ENCODE data around the gene KRTAP10-10. TPM values are rescaled to one million over a fixed set of nuclear protein-coding genes. Genes with fewer than 3 reads are reported as not detected.
"Not testable (repeated sequence)": the region's sequence is repeated elsewhere in the genome, so short reads cannot be mapped to it uniquely, and the experiment has no call there.

KRTAP10-10 gene
- polyA plus RNA-seq, 3 donors, result not detected

DNA sequence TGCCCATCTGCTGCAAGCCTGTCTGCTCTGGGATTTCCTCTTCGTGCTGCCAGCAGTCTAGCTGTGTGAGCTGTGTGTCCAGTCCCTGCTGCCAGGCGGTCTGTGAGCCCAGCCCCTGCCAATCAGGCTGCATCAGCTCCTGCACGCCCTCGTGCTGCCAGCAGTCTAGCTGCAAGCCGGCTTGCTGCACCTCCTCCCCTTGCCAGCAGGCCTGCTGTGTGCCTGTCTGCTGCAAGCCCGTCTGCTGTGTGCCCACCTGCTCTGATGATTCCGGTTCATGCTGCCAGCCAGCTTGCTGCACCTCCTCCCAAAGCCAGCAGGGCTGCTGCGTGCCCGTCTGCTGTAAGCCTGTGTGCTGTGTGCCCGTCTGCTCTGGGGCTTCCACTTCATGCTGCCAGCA is 36.1 kb upstream of the KRTAP10-10 start:
- DNase-seq (ENCODE audit: extremely low read depth in 1 of 11, low read depth in 9 of 11, low spot score in 4 of 11), result not testable (repeated sequence)

GRCh38 chr21:44601596-44602462 is 35.3 kb upstream of the KRTAP10-10 start:
- no peak for DNase-seq (ENCODE audit: extremely low read depth in 1 of 11, low read depth in 9 of 11, low spot score in 4 of 11)

DNA sequence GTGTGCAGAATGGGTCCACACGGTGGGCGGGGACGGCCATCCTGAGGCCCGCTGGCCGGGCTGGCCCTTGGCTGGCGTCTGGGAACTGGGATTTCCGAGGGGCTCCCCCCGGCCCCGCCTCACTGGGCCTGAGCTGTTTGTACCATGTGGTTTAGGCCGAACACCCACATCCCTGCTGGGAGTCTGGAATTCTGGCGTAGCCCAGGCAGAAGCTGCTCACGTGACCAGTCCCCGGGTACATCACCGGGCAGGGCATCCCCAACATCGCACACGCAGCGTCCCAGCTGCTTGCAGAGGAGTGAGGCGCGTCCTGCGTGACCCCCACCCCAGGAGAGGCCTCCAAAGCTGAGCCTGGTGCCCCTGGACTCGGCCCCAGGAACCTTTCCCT is 34.7 kb upstream of the KRTAP10-10 start:
- no peak for DNase-seq (ENCODE audit: extremely low read depth in 1 of 11, low read depth in 9 of 11, low spot score in 4 of 11)

GRCh38 chr21:44603109-44603875 is 33.9 kb upstream of the KRTAP10-10 start:
- DNase-seq (ENCODE audit: extremely low read depth in 1 of 11, low read depth in 9 of 11, low spot score in 4 of 11), result no peak

DNA sequence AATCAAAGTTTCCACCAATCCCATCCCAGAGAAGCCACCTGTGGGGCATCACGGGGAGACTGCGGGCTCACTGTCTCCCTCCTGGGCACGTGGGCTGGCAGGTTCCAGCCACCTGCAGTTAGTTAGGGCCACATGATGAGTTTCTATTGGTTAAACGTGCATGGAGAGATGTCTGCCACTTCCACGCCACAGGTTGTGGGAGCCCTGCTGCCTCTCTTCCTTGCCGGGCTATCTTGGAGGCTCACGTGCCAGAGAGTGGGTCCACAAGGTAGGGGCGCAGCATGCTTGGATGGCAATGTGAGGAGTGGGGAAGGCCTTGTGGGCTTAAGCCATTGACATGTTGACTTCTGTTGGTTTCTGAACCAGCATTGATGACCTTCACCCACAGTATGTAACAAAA is 33.2 kb upstream of the KRTAP10-10 start:
- DNase-seq (ENCODE audit: extremely low read depth in 1 of 11, low read depth in 9 of 11, low spot score in 4 of 11), result no peak

- DNase-seq (ENCODE audit: extremely low read depth in 1 of 11, low read depth in 9 of 11, low spot score in 4 of 11), result no peak
Observed at GRCh38 chr21:44606495-44606894, 30.7 kb upstream of the KRTAP10-10 start.

GRCh38 chr21:44609193-44609592 is 28.0 kb upstream of the KRTAP10-10 start:
- no peak for DNase-seq (ENCODE audit: extremely low read depth in 1 of 11, low read depth in 9 of 11, low spot score in 4 of 11)

GRCh38 chr21:44610157-44610843 is 26.9 kb upstream of the KRTAP10-10 start:
- not testable (repeated sequence) for DNase-seq (ENCODE audit: extremely low read depth in 1 of 11, low read depth in 9 of 11, low spot score in 4 of 11)

- no peak for DNase-seq (ENCODE audit: extremely low read depth in 1 of 11, low read depth in 9 of 11, low spot score in 4 of 11)
Observed at GRCh38 chr21:44611551-44611950, 25.6 kb upstream of the KRTAP10-10 start.

- no peak for DNase-seq (ENCODE audit: extremely low read depth in 1 of 11, low read depth in 9 of 11, low spot score in 4 of 11)
Observed at GRCh38 chr21:44612029-44612486, 25.1 kb upstream of the KRTAP10-10 start, which contains the start of gene KRTAP10-8. Gene KRTAP10-8, plus strand, starts transcription at chr21:44612079. Its CDS starts 22 bp downstream, at chr21:44612101.

- no peak for DNase-seq (ENCODE audit: extremely low read depth in 1 of 11, low read depth in 9 of 11, low spot score in 4 of 11)
Observed at GRCh38 chr21:44612669-44613229, 24.4 kb upstream of the KRTAP10-10 start.

GRCh38 chr21:44613386-44614155 is 23.6 kb upstream of the KRTAP10-10 start:
- no peak for DNase-seq (ENCODE audit: extremely low read depth in 1 of 11, low read depth in 9 of 11, low spot score in 4 of 11)

- no peak for DNase-seq (ENCODE audit: extremely low read depth in 1 of 11, low read depth in 9 of 11, low spot score in 4 of 11)
Observed at GRCh38 chr21:44614161-44614631, 23.0 kb upstream of the KRTAP10-10 start.

DNA sequence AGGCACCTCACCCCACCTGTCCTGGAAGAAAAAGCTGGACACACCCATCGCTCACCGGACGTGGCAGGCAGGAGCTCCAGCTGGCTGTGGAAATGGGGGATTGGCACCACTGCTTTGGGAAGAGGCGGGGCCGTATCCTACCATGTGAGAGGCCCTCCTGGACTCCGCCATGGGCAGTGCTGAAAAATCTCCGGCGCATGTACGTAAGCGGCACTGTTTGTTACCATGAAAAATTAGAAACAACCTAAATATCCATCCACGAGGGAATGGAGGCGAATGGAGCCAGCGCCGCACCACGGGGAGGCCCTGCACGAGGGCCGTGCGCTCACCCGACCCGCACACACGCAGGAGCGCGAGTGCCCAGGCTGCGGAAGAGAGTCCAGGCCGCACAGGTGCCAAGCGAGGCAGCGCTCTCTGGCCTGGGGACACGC is 22.2 kb upstream of the KRTAP10-10 start:
- DNase-seq (ENCODE audit: extremely low read depth in 1 of 11, low read depth in 9 of 11, low spot score in 4 of 11), result no peak

DNA sequence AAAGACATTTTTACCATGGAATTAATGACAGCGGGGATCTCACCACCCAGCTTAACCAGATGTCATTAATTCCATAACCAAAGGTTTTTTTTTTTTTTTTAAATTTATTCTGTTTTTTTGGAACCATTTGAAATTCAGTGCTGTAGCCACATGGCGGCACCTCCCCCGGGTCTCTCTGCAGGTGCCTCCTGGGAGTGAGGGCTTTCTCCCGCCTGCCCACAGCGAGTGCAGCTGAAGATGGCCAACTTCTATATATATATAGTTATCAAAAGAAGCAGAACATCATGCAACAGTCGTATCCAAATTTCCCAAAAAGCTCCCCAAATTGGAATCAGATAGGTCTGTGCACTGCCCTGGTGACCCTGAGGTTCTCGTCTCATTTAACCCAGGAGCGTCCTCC is 21.7 kb upstream of the KRTAP10-10 start:
- DNase-seq (ENCODE audit: extremely low read depth in 1 of 11, low read depth in 9 of 11, low spot score in 4 of 11), result no peak

GRCh38 chr21:44615911-44616590 is 21.1 kb upstream of the KRTAP10-10 start:
- no peak for DNase-seq (ENCODE audit: extremely low read depth in 1 of 11, low read depth in 9 of 11, low spot score in 4 of 11)

DNA sequence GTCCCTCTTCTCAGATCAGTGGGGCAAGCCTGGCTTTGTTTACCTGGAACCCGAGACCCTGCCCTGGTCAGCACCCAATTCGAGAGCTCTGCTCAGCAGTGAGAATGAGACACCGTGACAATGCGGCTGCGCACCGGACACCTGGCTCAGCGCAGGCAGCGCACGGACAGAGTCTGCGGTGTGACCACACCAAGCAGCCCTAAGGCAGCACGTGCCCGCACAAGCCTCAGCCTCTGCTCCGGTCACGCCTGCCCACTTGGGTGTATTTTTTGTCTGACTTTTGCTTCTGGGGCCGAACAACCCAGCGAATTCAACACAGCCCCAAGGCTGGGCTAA is 20.6 kb upstream of the KRTAP10-10 start:
- DNase-seq (ENCODE audit: extremely low read depth in 1 of 11, low read depth in 9 of 11, low spot score in 4 of 11), result no peak

DNA sequence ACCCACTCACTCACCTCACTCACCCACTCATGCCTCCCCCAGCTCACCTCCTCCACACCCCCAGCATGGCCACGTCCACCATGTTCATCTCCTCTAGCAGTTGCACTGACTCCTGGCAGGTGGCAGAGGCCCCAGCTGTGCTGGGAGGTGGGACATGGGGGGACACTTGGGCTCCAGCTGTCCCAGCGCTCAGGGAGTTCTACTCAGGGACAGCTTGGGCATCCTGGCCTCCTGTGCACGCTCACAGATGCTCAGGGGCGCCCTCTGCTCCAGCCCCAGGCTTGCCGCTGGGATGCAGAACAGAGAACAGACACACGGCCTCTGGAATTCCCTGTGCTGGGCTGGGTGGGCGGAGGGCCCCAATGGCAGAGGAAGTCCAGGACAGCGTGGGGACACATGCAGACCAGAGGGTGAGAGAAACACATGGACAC is 20.1 kb upstream of the KRTAP10-10 start:
- no peak for DNase-seq (ENCODE audit: extremely low read depth in 1 of 11, low read depth in 9 of 11, low spot score in 4 of 11)
